ENCODE data around the gene ADARB1.
A peak's percentile ranks its signal among the peaks of the same experiment; 100 is the strongest.

ADARB1 gene

DNA sequence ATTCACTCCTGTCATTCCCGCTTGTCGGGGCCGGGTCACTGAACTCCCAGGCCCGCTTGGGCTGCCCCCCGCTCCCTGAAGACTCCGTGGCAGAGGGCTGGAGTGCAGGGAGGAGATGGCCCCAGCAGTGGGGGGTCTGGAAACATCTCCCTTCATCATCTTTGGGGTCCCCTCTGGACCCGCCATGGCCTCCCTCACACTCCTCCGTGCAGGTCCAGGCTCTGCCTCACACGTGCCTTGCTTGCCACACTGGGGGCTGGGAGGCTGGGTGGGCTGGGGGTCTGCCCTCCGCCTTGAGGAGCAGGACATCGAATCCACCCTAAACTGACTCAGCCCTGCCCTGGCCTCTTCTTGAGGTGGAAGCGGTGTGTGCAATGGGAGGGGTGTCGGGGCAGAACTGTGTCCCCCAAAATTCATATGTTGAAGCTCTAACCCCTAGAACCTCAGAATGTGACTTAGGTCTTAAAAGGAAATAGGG is 178.1 kb downstream of the ADARB1 start:
- peaks cover 6% of the 10 kb centered on the region for H3K9me3 ChIP-seq (ENCODE audit: control insufficient read depth, low read length)
- WGBS: 92% methylated on average over 10 of the region's 13 CpGs
- no peak overlapping the region for H2BK120ac ChIP-seq (ENCODE audit: low read depth, low read length)
- H3K14ac ChIP-seq (ENCODE audit: low read length in 2 of 2): no peak overlapping the region
- no peak overlapping the region for H3K23ac ChIP-seq (ENCODE audit: low read length in 2 of 2)
- H2BK15ac ChIP-seq (ENCODE audit: low read depth, poor library complexity, severe bottlenecking): peak overlapping the region; percentile 75
- peaks cover 24% of the 10 kb centered on the region for H3K4me1 ChIP-seq (ENCODE audit: control insufficient read depth, insufficient read depth, low read depth, low read length)
- no peaks in the 10 kb centered on the region for H3K36me3 ChIP-seq (ENCODE audit: control insufficient read depth in 1 of 2, insufficient read depth in 2 of 2, low read depth in 1 of 2, low read length in 2 of 2)
- DNase-seq: no peak
- peaks cover 0 to 57% of the 10 kb centered on the region in 2 experiments for H3K27me3 ChIP-seq (ENCODE audit: control insufficient read depth in 1 of 2, insufficient read depth in 1 of 2, low read length in 2 of 2)
- no peak overlapping the region for H3K4me3 ChIP-seq (ENCODE audit: insufficient read depth in 1 of 2, low read depth in 1 of 2, low read length in 2 of 2)
- H2AK5ac ChIP-seq (ENCODE audit: low read length, severe bottlenecking): no peak overlapping the region
- no peak overlapping the region for H2BK5ac ChIP-seq (ENCODE audit: low read depth, low read length, poor library complexity, severe bottlenecking)
- H3K4ac ChIP-seq (ENCODE audit: low read depth in 1 of 2, low read length in 2 of 2): no peak overlapping the region
- no peak overlapping the region for H4K8ac ChIP-seq (ENCODE audit: low read length)
- H3K79me1 ChIP-seq (replicated peaks; ENCODE audit: low read length, poor library complexity, severe bottlenecking): no peaks in the 10 kb centered on the region
- no peak overlapping the region for H3K9ac ChIP-seq (ENCODE audit: low read length)
- H3K27ac ChIP-seq (ENCODE audit: low read length, poor library complexity, severe bottlenecking): no peak overlapping the region
- H2BK12ac ChIP-seq (ENCODE audit: low read length in 2 of 2): no peak overlapping the region
- H4K91ac ChIP-seq (ENCODE audit: low read length): no peak overlapping the region
- H3K18ac ChIP-seq (ENCODE audit: low read depth in 1 of 2, low read length in 2 of 2): no peak overlapping the region
- H2AFZ ChIP-seq (ENCODE audit: low read depth, low read length): no peak overlapping the region
- no peak overlapping the region for H3K4me2 ChIP-seq (ENCODE audit: low read length, poor library complexity, severe bottlenecking)

DNA sequence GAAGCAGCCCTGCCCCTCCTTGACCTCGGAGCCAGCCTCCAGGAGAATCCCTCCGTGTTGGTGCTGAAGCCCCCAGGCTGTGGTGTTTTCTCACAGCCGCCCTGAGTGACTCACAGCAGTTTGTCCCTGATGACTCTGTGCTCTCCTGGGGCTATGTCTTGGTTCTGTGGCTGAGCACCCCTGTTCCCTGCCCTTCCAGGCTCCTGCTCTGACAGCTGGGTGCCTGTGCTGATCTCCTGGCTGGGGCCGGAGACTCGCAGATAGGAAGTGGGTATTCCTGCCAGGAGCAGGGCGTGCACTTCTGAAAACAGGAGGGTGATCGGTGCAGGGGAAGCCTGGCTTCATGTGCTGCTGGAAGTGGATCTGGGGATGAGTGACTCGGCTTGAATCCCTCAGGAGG is 178.8 kb downstream of the ADARB1 start:
- no peak overlapping the region for H2AK5ac ChIP-seq (ENCODE audit: low read length, severe bottlenecking)
- no peak overlapping the region for H3K18ac ChIP-seq (ENCODE audit: low read depth in 1 of 2, low read length in 2 of 2)
- H3K14ac ChIP-seq (ENCODE audit: low read length in 2 of 2): peak overlapping the region in 1 of 2 experiments; percentile 49
- DNase-seq: peak; percentile 57
- no peak overlapping the region for H2BK120ac ChIP-seq (ENCODE audit: low read depth, low read length)
- no peaks in the 10 kb centered on the region for H3K79me1 ChIP-seq (replicated peaks; ENCODE audit: low read length, poor library complexity, severe bottlenecking)
- H3K23ac ChIP-seq (ENCODE audit: low read length in 2 of 2): no peak overlapping the region
- H2BK15ac ChIP-seq (ENCODE audit: low read depth, poor library complexity, severe bottlenecking): no peak overlapping the region
- H3K4ac ChIP-seq (ENCODE audit: low read depth in 1 of 2, low read length in 2 of 2): no peak overlapping the region
- peaks cover 30% of the 10 kb centered on the region for H3K4me1 ChIP-seq (ENCODE audit: control insufficient read depth, insufficient read depth, low read depth, low read length)
- H3K4me2 ChIP-seq (ENCODE audit: low read length, poor library complexity, severe bottlenecking): no peak overlapping the region
- H4K8ac ChIP-seq (ENCODE audit: low read length): peak overlapping the region; percentile 8
- WGBS: 42% methylated on average over 8 of the region's 8 CpGs
- no peak overlapping the region for H2AFZ ChIP-seq (ENCODE audit: low read depth, low read length)
- H3K9me3 ChIP-seq (ENCODE audit: control insufficient read depth, low read length): peaks cover 6% of the 10 kb centered on the region
- H3K9ac ChIP-seq (ENCODE audit: low read length): no peak overlapping the region
- no peak overlapping the region for H4K91ac ChIP-seq (ENCODE audit: low read length)
- H2BK5ac ChIP-seq (ENCODE audit: low read depth, low read length, poor library complexity, severe bottlenecking): no peak overlapping the region
- H3K4me3 ChIP-seq (ENCODE audit: insufficient read depth in 1 of 2, low read depth in 1 of 2, low read length in 2 of 2): no peak overlapping the region
- no peaks in the 10 kb centered on the region for H3K36me3 ChIP-seq (ENCODE audit: control insufficient read depth in 1 of 2, insufficient read depth in 2 of 2, low read depth in 1 of 2, low read length in 2 of 2)
- no peak overlapping the region for H2BK12ac ChIP-seq (ENCODE audit: low read length in 2 of 2)
- no peak overlapping the region for H3K27ac ChIP-seq (ENCODE audit: low read length, poor library complexity, severe bottlenecking)
- peaks cover 0 to 57% of the 10 kb centered on the region in 2 experiments for H3K27me3 ChIP-seq (ENCODE audit: control insufficient read depth in 1 of 2, insufficient read depth in 1 of 2, low read length in 2 of 2)

GRCh38 chr21:45253633-45254459 is 179.5 kb downstream of the ADARB1 start:
- H3K27ac ChIP-seq (ENCODE audit: low read length, poor library complexity, severe bottlenecking): no peak overlapping the region
- no peak overlapping the region for H2BK12ac ChIP-seq (ENCODE audit: low read length in 2 of 2)

GRCh38 chr21:45254460-45254930 is 180.1 kb downstream of the ADARB1 start:
- H3K9ac ChIP-seq (ENCODE audit: low read length): no peak overlapping the region
- H3K79me1 ChIP-seq (replicated peaks; ENCODE audit: low read length, poor library complexity, severe bottlenecking): no peaks in the 10 kb centered on the region
- H3K14ac ChIP-seq (ENCODE audit: low read length in 2 of 2): no peak overlapping the region
- H3K4me1 ChIP-seq (ENCODE audit: control insufficient read depth, insufficient read depth, low read depth, low read length): peaks cover 32% of the 10 kb centered on the region
- H4K91ac ChIP-seq (ENCODE audit: low read length): no peak overlapping the region
- no peak for DNase-seq
- no peak overlapping the region for H3K4me2 ChIP-seq (ENCODE audit: low read length, poor library complexity, severe bottlenecking)
- H2BK120ac ChIP-seq (ENCODE audit: low read depth, low read length): no peak overlapping the region
- H3K23ac ChIP-seq (ENCODE audit: low read length in 2 of 2): no peak overlapping the region
- no peak overlapping the region for H2BK5ac ChIP-seq (ENCODE audit: low read depth, low read length, poor library complexity, severe bottlenecking)
- H3K4ac ChIP-seq (ENCODE audit: low read depth in 1 of 2, low read length in 2 of 2): no peak overlapping the region
- H3K4me3 ChIP-seq (ENCODE audit: insufficient read depth in 1 of 2, low read depth in 1 of 2, low read length in 2 of 2): no peak overlapping the region
- no peak overlapping the region for H2BK15ac ChIP-seq (ENCODE audit: low read depth, poor library complexity, severe bottlenecking)
- 88% methylated on average over 17 of the region's 17 CpGs for WGBS
- no peaks in the 10 kb centered on the region for H3K36me3 ChIP-seq (ENCODE audit: control insufficient read depth in 1 of 2, insufficient read depth in 2 of 2, low read depth in 1 of 2, low read length in 2 of 2)
- no peak overlapping the region for H4K8ac ChIP-seq (ENCODE audit: low read length)
- peaks cover 6% of the 10 kb centered on the region for H3K9me3 ChIP-seq (ENCODE audit: control insufficient read depth, low read length)
- H3K27ac ChIP-seq (ENCODE audit: low read length, poor library complexity, severe bottlenecking): no peak overlapping the region
- peaks cover 0 to 66% of the 10 kb centered on the region in 2 experiments for H3K27me3 ChIP-seq (ENCODE audit: control insufficient read depth in 1 of 2, insufficient read depth in 1 of 2, low read length in 2 of 2)
- no peak overlapping the region for H2AK5ac ChIP-seq (ENCODE audit: low read length, severe bottlenecking)
- H2AFZ ChIP-seq (ENCODE audit: low read depth, low read length): no peak overlapping the region
- H3K18ac ChIP-seq (ENCODE audit: low read depth in 1 of 2, low read length in 2 of 2): no peak overlapping the region
- no peak overlapping the region for H2BK12ac ChIP-seq (ENCODE audit: low read length in 2 of 2)

More at GRCh38 chr21:45253633-45254459, 179.5 kb downstream of the ADARB1 start:
- H2AK5ac ChIP-seq (ENCODE audit: low read length, severe bottlenecking): no peak overlapping the region
- H2BK15ac ChIP-seq (ENCODE audit: low read depth, poor library complexity, severe bottlenecking): no peak overlapping the region
- H3K14ac ChIP-seq (ENCODE audit: low read length in 2 of 2): no peak overlapping the region
- no peak overlapping the region for H2AFZ ChIP-seq (ENCODE audit: low read depth, low read length)
- no peak overlapping the region for H2BK120ac ChIP-seq (ENCODE audit: low read depth, low read length)
- WGBS: 94% methylated on average over 26 of the region's 28 CpGs
- H3K9me3 ChIP-seq (ENCODE audit: control insufficient read depth, low read length): peaks cover 6% of the 10 kb centered on the region
- peaks cover 0 to 59% of the 10 kb centered on the region in 2 experiments for H3K27me3 ChIP-seq (ENCODE audit: control insufficient read depth in 1 of 2, insufficient read depth in 1 of 2, low read length in 2 of 2)
- H3K4me3 ChIP-seq (ENCODE audit: insufficient read depth in 1 of 2, low read depth in 1 of 2, low read length in 2 of 2): no peak overlapping the region
- H3K4me1 ChIP-seq (ENCODE audit: control insufficient read depth, insufficient read depth, low read depth, low read length): peaks cover 33% of the 10 kb centered on the region
- H4K8ac ChIP-seq (ENCODE audit: low read length): no peak overlapping the region
- no peaks in the 10 kb centered on the region for H3K36me3 ChIP-seq (ENCODE audit: control insufficient read depth in 1 of 2, insufficient read depth in 2 of 2, low read depth in 1 of 2, low read length in 2 of 2)
- H3K18ac ChIP-seq (ENCODE audit: low read depth in 1 of 2, low read length in 2 of 2): no peak overlapping the region
- H4K91ac ChIP-seq (ENCODE audit: low read length): no peak overlapping the region
- DNase-seq: no peak
- no peak overlapping the region for H2BK5ac ChIP-seq (ENCODE audit: low read depth, low read length, poor library complexity, severe bottlenecking)
- H3K4me2 ChIP-seq (ENCODE audit: low read length, poor library complexity, severe bottlenecking): no peak overlapping the region
- no peak overlapping the region for H3K4ac ChIP-seq (ENCODE audit: low read depth in 1 of 2, low read length in 2 of 2)
- H3K79me1 ChIP-seq (replicated peaks; ENCODE audit: low read length, poor library complexity, severe bottlenecking): no peaks in the 10 kb centered on the region
- no peak overlapping the region for H3K23ac ChIP-seq (ENCODE audit: low read length in 2 of 2)
- H3K9ac ChIP-seq (ENCODE audit: low read length): no peak overlapping the region
